A549 (cell line): ENCODE measurements around the gene NIFK.

Experiments
- CHD4 ChIP-seq: fragments of 200-600 bp; sonication (generic); IDR thresholded peaks from 2 replicates; pipeline ENCODE4 v1.6.1; 2016; ENCODE audit warnings: antibody characterized with exemption, mild to moderate bottlenecking, borderline replicate concordance
- ESRRA ChIP-seq: fragments of 150-350 bp; IDR thresholded peaks from 2 replicates; pipeline ENCODE4 v1.6.1; 2014; ENCODE audit warnings: mild to moderate bottlenecking, low read length, borderline replicate concordance
- HDAC2 ChIP-seq: fragments of 200-600 bp; sonication (generic); IDR thresholded peaks from 2 replicates; pipeline ENCODE4 v1.6.1; 2016
- KDM5A ChIP-seq: fragments of 200-600 bp; sonication (generic); IDR thresholded peaks from 2 replicates; pipeline ENCODE4 v1.6.1; 2016; ENCODE audit warnings: antibody characterized with exemption, mild to moderate bottlenecking
- NR3C1 ChIP-seq: fragments of >200 bp; sonication (Bioruptor Twin); formaldehyde crosslinking; IDR thresholded peaks from 3 replicates; pipeline ENCODE4 v1.6.1; 2017
- POLR2A ChIP-seq: IDR thresholded peaks from 2 replicates; pipeline ENCODE4 v1.6.1; 2012; ENCODE audit warnings: mild to moderate bottlenecking, low read length
- TF ChIP-seq, protein P1 (sequence below): fragments of >200 bp; sonication (Bioruptor Twin); formaldehyde crosslinking; IDR thresholded peaks from 3 replicates; pipeline ENCODE4 v1.5.1; 2016

DNA sequence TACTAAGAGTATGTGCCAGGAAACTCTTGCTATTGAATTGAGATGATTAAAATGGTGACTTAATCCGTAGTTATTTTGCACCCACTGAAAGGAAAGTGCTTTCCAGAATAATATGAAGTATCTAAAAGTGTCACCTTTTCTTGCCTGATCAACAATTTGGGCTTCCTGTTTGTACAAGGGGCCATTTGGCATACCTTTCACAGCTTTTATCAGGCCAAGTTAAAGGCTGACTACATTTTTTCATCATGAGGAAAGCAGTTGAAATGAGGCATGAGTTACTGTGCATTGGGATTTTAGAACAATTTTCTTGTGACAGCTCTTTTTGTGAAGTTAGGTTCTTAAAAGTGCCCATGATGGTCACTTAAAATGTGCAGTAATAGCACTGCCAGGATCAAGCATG is 29.9 kb upstream of the NIFK start:
- TF ChIP-seq NR3C1: no peak
- TF ChIP-seq HDAC2: no peak
- TF ChIP-seq, protein P1, sequence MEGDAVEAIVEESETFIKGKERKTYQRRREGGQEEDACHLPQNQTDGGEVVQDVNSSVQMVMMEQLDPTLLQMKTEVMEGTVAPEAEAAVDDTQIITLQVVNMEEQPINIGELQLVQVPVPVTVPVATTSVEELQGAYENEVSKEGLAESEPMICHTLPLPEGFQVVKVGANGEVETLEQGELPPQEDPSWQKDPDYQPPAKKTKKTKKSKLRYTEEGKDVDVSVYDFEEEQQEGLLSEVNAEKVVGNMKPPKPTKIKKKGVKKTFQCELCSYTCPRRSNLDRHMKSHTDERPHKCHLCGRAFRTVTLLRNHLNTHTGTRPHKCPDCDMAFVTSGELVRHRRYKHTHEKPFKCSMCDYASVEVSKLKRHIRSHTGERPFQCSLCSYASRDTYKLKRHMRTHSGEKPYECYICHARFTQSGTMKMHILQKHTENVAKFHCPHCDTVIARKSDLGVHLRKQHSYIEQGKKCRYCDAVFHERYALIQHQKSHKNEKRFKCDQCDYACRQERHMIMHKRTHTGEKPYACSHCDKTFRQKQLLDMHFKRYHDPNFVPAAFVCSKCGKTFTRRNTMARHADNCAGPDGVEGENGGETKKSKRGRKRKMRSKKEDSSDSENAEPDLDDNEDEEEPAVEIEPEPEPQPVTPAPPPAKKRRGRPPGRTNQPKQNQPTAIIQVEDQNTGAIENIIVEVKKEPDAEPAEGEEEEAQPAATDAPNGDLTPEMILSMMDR: no peak
- TF ChIP-seq ESRRA: no peak
- no peak for TF ChIP-seq KDM5A
- TF ChIP-seq CHD4: no peak
- TF ChIP-seq POLR2A: no peak
